Endothelial cell of umbilical vein (primary cell): ENCODE data around the gene MNT. TPM values are rescaled to one million over a fixed set of nuclear protein-coding genes. Genes with fewer than 3 reads are reported as not detected.

Source experiments
- Bru-seq: library from RNA; stranded (reverse); fragments of 400-500 nt; gene quantifications from one replicate; lab custom pipeline; 2021; lab: Mats Ljungman, UMichigan
- BruChase-seq, 2 experiments: library from RNA; stranded (reverse); fragments of 400-500 nt; gene quantifications; one replicate each; lab custom pipeline; 2021; lab: Mats Ljungman, UMichigan
- BruUV-seq: library from RNA; stranded (reverse); fragments of 400-500 nt; replicated peaks from 2 replicates; lab custom pipeline; 2021; lab: Mats Ljungman, UMichigan
- CTCF ChIA-PET: fragments of 300-600, 350-600 bp; sonication (Branson Sonifier 250); formaldehyde crosslinking; loops from one replicate; lab custom pipeline; 2021; ENCODE audit warnings: antibody characterized with exemption, inconsistent platforms; lab: Charles Lee
- POLR2A ChIA-PET: fragments of 300-600, 350-600 bp; sonication (Branson Sonifier 250); formaldehyde crosslinking; loops from one replicate; lab custom pipeline; 2021; ENCODE audit warnings: antibody characterized with exemption, inconsistent platforms; lab: Charles Lee
- DNase-seq: peaks from one replicate; pipeline ENCODE4 v3.0.0-alpha.2; 2011; ENCODE audit warnings: low read depth, low spot score
- FAIRE-seq: peaks from 2 replicates; lab custom pipeline; 2011; peaks lifted over from hg19 to GRCh38; lab: Jason Lieb, UNC
- H2AFZ ChIP-seq: 2 replicates; pipeline ENCODE4 v1.6.0; 2012; ENCODE audit warnings: low read depth, low read length, control low read depth, inconsistent platforms
- H3K27ac ChIP-seq: 2 replicates; pipeline ENCODE4 v1.5.1; 2011; ENCODE audit warnings: low read depth, mild to moderate bottlenecking, control low read depth, low read length, moderate library complexity; ENCODE audit not compliant: insufficient read depth
- H3K27me3 ChIP-seq, 2 experiments: 2 replicates each; pipeline versions ENCODE4 v1.6.0 to v1.6.1; 2011; ENCODE audit warnings: low read length in 2 of 2, mixed read lengths in 1 of 2; ENCODE audit not compliant: control insufficient read depth in 2 of 2, insufficient read depth in 2 of 2
- H3K36me3 ChIP-seq, 2 experiments: 2 replicates in 1 of 2; 3 replicates in 1 of 2; pipeline ENCODE4 v1.5.1; 2011; ENCODE audit warnings: low read length in 2 of 2, mild to moderate bottlenecking in 1 of 2, moderate library complexity in 1 of 2; ENCODE audit not compliant: control insufficient read depth in 2 of 2, insufficient read depth in 2 of 2; ENCODE audit errors: extremely low read depth in 1 of 2
- H3K4me1 ChIP-seq: 3 replicates; pipeline ENCODE4 v1.5.1; 2011; ENCODE audit warnings: mild to moderate bottlenecking, low read length; ENCODE audit not compliant: control insufficient read depth, insufficient read depth; ENCODE audit errors: extremely low read depth
- H3K4me2 ChIP-seq: 2 replicates; pipeline ENCODE4 v1.6.1; 2011; ENCODE audit warnings: low read length, control low read depth, mixed read lengths; ENCODE audit not compliant: insufficient read depth
- H3K4me3 ChIP-seq, 3 experiments: fragments of 200-600 bp in 1 of 3; sonication (generic), shearing (Covaris generic) in 1 of 3; replicated peaks in 1 of 3; 2 replicates each; pipeline ENCODE4 v1.5.1; 2011 to 2016; ENCODE audit warnings: control low read depth in 3 of 3, low read length in 3 of 3, mild to moderate bottlenecking in 2 of 3, inconsistent platforms in 1 of 3, low read depth in 1 of 3, moderate library complexity in 1 of 3; ENCODE audit not compliant: insufficient read depth in 1 of 3
- H3K79me2 ChIP-seq: 2 replicates; pipeline ENCODE4 v1.6.0; 2012; ENCODE audit warnings: low read length, inconsistent platforms; ENCODE audit not compliant: control insufficient read depth, insufficient read depth
- H3K9ac ChIP-seq: replicated peaks from 2 replicates; pipeline ENCODE3; 2011; ENCODE audit warnings: low read length, control low read depth; ENCODE audit not compliant: insufficient read depth; ENCODE audit errors: extremely low read depth
- H3K9me1 ChIP-seq: replicated peaks from 3 replicates; pipeline ENCODE4 v1.6.0; 2011; ENCODE audit warnings: mild to moderate bottlenecking, low read length; ENCODE audit not compliant: control insufficient read depth, insufficient read depth; ENCODE audit errors: extremely low read depth
- H3K9me3 ChIP-seq: replicated peaks from 2 replicates; pipeline ENCODE4 v1.5.1; 2012; ENCODE audit warnings: low read length, inconsistent platforms; ENCODE audit not compliant: control insufficient read depth, insufficient read depth
- H4K20me1 ChIP-seq: replicated peaks from 2 replicates; pipeline ENCODE3; 2011; ENCODE audit warnings: mild to moderate bottlenecking, low read length; ENCODE audit not compliant: control insufficient read depth, insufficient read depth; ENCODE audit errors: extremely low read depth
- EZH2 ChIP-seq: IDR thresholded peaks from 2 replicates; pipeline ENCODE4 v1.6.1; 2012; ENCODE audit warnings: borderline replicate concordance, low read depth, mild to moderate bottlenecking, moderate library complexity, low read length, inconsistent platforms; ENCODE audit not compliant: severe bottlenecking
- FOS ChIP-seq: IDR thresholded peaks from 2 replicates; pipeline ENCODE4 v1.6.1; 2011; ENCODE audit warnings: mild to moderate bottlenecking, low read length, moderate library complexity, borderline replicate concordance; ENCODE audit not compliant: insufficient read depth
- GATA2 ChIP-seq: IDR thresholded peaks from 2 replicates; pipeline ENCODE4 v1.7.0; 2011; ENCODE audit warnings: low read depth, mild to moderate bottlenecking, moderate library complexity, mixed read lengths, low read length; ENCODE audit not compliant: insufficient read length, insufficient read depth
- JUN ChIP-seq: IDR thresholded peaks from 2 replicates; pipeline ENCODE4 v1.6.1; 2011; ENCODE audit warnings: borderline replicate concordance, low read depth; ENCODE audit not compliant: insufficient read length, insufficient read depth
- MYC ChIP-seq: IDR thresholded peaks from one replicate; pipeline ENCODE4 v1.6.1; 2011; ENCODE audit warnings: mild to moderate bottlenecking, low read depth, low read length
- POLR2A ChIP-seq: IDR thresholded peaks from 2 replicates; pipeline ENCODE4 v1.6.1; 2012; ENCODE audit warnings: low read depth, mild to moderate bottlenecking, control low read depth, low read length
- POLR2AphosphoS5 ChIP-seq: IDR thresholded peaks from 2 replicates; pipeline ENCODE4 v1.6.1; 2012; ENCODE audit warnings: low read depth, mild to moderate bottlenecking, control low read depth, low read length, moderate library complexity; ENCODE audit not compliant: insufficient read depth
- dilution Hi-C: fragments of 300-500 bp; cut with MboI; formaldehyde crosslinking; loops from one replicate; pipeline ENCODE4 v1.15.0; 2019; ENCODE audit warnings: low sequenced_read_pairs; ENCODE audit not compliant: extremely low pct_ligation_motif_present
- intact Hi-C: fragments of 100-400 bp; cut with micrococcal nuclease; formaldehyde crosslinking; loops from one replicate; pipeline ENCODE4 v1.10.0; 2022
- long read RNA-seq: library from polyadenylated mRNA; stranded (forward); transcript quantifications from one replicate; pipeline ENCODE4 v2.0.0, GENCODE V29; 2021
- polyA minus RNA-seq, 3 experiments: library from RNA; depleted of rRNA, polyadenylated mRNA; stranded (reverse); fragments of >200 nt; gene quantifications; 1 replicate in 1 of 3; 2 replicates in 2 of 3; pipeline ENCODE4 v1.2.3, GENCODE V29; 2011
- polyA plus RNA-seq, 4 experiments: library from polyadenylated mRNA; depleted of rRNA in 3 of 4; stranded (reverse) in 3 of 4; unstranded in 1 of 4; fragments of >200 nt; gene quantifications; 2 replicates each; pipeline versions ENCODE4 v1.2.1 to v1.2.3, GENCODE V29; 2011 to 2012; ENCODE audit warnings: missing spikeins in 1 of 4
- total RNA-seq: library from RNA; stranded (reverse); gene quantifications from 2 replicates; pipeline ENCODE4 v1.2.3, GENCODE V29; 2021
- TF ChIP-seq, protein P1 (sequence below): IDR thresholded peaks from 2 replicates; pipeline ENCODE4 v1.6.1; 2011; ENCODE audit not compliant: insufficient read depth, insufficient read length

MNT gene, protein sequence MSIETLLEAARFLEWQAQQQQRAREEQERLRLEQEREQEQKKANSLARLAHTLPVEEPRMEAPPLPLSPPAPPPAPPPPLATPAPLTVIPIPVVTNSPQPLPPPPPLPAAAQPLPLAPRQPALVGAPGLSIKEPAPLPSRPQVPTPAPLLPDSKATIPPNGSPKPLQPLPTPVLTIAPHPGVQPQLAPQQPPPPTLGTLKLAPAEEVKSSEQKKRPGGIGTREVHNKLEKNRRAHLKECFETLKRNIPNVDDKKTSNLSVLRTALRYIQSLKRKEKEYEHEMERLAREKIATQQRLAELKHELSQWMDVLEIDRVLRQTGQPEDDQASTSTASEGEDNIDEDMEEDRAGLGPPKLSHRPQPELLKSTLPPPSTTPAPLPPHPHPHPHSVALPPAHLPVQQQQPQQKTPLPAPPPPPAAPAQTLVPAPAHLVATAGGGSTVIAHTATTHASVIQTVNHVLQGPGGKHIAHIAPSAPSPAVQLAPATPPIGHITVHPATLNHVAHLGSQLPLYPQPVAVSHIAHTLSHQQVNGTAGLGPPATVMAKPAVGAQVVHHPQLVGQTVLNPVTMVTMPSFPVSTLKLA
- total RNA-seq (21.6 TPM in 2 replicates), polyA plus RNA-seq (4.1 and 6.6 TPM in 2 replicates), polyA minus RNA-seq (5.5 and 8.6 TPM in 2 replicates), Bru-seq, nascent RNA (percentile 53 among the genes with signal in this experiment), BruChase-seq, experiment 1, labeled RNA remaining after a 6-hour chase (percentile 64 among the genes with signal in this experiment), BruChase-seq, experiment 2, labeled RNA remaining after a 2-hour chase (percentile 61 among the genes with signal in this experiment)
- polyA plus RNA-seq (2011; cell fraction: cytosol; rRNA removed): 3.1 and 3.8 TPM in 2 replicates
- 16.3 and 21.0 TPM in 2 replicates for polyA plus RNA-seq (2011; cell fraction: nucleus; rRNA removed)
- polyA plus RNA-seq (2012): 8.5 and 13.1 TPM in 2 replicates
- polyA minus RNA-seq (2011; cell fraction: cytosol; rRNA and poly(A)+ RNA removed): 7.8 TPM
- polyA minus RNA-seq (2011; cell fraction: nucleus; rRNA and poly(A)+ RNA removed): 7.6 and 17.2 TPM in 2 replicates
- long read RNA-seq, partial matches to known transcripts: 0 of 5 reads
- long read RNA-seq, other reads (novel, unspliced or antisense): 5 of 5 reads

DNA sequence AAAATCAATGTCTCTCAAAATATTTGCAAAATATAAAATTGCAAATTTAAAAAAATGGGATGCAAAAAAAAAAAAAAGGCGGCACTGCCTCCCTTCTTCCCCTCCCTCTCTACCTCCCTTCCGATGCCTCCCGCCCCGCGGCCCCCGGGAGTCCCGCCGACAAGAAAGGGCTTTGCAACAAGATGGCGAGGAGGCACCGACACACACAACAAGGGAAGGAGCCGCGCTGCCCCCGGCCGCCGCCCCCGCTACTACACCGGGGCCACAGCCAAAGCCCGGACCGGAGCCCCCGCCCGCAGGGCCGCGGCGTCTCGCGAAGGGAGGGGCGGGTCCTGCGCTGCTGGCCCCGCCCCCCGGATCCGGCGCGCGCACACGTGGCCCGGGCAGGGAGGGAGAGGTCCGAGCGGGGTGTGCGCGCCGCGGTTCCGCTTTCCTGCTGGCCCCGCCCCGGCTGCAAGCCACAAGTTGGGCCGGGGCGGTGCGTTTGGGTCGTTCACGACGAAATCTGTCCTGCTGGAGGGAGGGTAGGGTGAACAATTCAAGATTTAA, at the start of gene MNT:
Gene MNT, minus strand, starts transcription at position 184 of the 549 bp plus-strand sequence. CDS start 348 bp downstream, outside the sequence.
- H3K27ac ChIP-seq: peak within 1 kb of the TSS; percentile 99
- ChIA-PET POLR2A (interaction anchor here (1.1 to 1.2 kb wide), 2 partner anchors 8 to 65 kb away, joined by 3 to 10 read pairs; partner anchors contain the start of gene TSR1), CTCF (interaction anchor here (1.2 to 4.1 kb wide), 4 partner anchors 8 to 19 kb away, joined by 5 to 47 read pairs (median 22); no protein-coding TSS in a partner anchor)
- peaks cover 16% of the 10 kb centered on the region for H3K79me2 ChIP-seq
- no peaks in the 10 kb centered on the region for H3K27me3 ChIP-seq
- no peaks in the 10 kb centered on the region for H3K9me1 ChIP-seq
- H3K9ac ChIP-seq: peak within 1 kb of the TSS; percentile 99
- BruUV-seq: no TSS peak
- peaks cover 42% of the 10 kb centered on the region for H3K4me1 ChIP-seq
- H3K9me3 ChIP-seq: no peaks in the 10 kb centered on the region
- peak within 1 kb of the TSS; percentile 13 for H2AFZ ChIP-seq
- DNase-seq (peak; percentile 94), FAIRE-seq (no peak)
- dilution Hi-C loops: no loop called here
- intact Hi-C loops: loop anchor here (1.0 to 5.0 kb wide), 4 partner anchors 8 to 64 kb away; partner anchors contain the start of genes SGSM2 and TSR1
- H3K4me2 ChIP-seq: peak within 1 kb of the TSS; percentile 44
- no peaks in the 10 kb centered on the region for H4K20me1 ChIP-seq
- TF ChIP-seq GATA2 (no peak), POLR2AphosphoS5 (no peak), POLR2A (no peak), EZH2 (no peak), FOS (no peak), JUN (no peak), MYC (peak; percentile 51)
- TF ChIP-seq, protein P1, sequence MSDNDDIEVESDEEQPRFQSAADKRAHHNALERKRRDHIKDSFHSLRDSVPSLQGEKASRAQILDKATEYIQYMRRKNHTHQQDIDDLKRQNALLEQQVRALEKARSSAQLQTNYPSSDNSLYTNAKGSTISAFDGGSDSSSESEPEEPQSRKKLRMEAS: peak; percentile 25
- peak within 1 kb of the TSS; percentile 51 to 74 (median 69) for H3K4me3 ChIP-seq
- H3K36me3 ChIP-seq: no peaks in the 10 kb centered on the region
